Stimulated activated CD4-positive, alpha-beta T cell treated with anti-CD3 and anti-CD28 coated beads, Interleukin-12 subunit alpha, Interleukin-12 subunit beta, amount 100 ng/mL, for 24 hours (primary cell): ENCODE results near the gene EFNA5.

Source experiments
- DNase-seq, 2 experiments: peaks; one replicate each; pipeline ENCODE4 v3.0.0-alpha.2; 2020; ENCODE audit warnings: low read depth in 2 of 2

The EFNA5 gene

DNA sequence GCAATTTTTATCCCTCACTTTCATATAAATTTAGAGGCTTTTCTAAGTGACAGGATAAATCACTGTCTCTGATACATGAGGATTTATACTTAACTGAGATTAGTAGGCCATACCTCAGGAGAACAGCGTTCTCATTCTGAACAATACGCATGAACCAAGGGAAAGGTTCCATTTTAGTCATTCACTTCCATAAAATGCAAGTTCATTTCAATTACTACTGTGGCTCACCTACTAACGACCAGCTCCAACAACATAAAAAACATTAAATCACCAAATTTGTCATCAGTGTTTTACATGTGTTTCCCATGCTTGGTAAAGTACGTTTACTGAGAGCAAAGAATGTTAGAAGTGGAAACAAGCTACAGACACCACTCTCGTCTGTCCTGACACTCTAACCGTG, 67.4 kb downstream of the EFNA5 start:
- no peak for DNase-seq

DNA sequence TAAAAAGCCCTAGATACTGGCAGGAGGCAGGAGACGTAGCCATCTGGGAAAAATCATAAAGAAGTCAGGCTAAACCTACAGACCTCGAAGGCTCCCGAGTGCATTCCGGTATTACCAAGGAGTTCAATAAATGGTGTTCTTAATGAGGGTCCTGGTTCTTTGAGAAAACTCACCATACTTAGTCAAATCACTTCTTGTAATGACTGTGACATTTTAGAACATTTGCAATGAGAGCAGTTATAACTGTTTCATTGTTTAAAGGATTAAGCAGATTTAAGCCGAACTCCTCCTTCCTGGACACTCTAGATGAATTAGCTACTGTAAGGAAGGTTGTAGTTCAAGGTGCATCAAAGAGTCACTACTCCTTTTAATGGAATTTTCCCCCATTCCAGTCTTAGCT, 67.8 kb downstream of the EFNA5 start:
- no peak for DNase-seq

GRCh38 chr5:107601076-107601475, 69.7 kb downstream of the EFNA5 start:
- no peak for DNase-seq

DNA sequence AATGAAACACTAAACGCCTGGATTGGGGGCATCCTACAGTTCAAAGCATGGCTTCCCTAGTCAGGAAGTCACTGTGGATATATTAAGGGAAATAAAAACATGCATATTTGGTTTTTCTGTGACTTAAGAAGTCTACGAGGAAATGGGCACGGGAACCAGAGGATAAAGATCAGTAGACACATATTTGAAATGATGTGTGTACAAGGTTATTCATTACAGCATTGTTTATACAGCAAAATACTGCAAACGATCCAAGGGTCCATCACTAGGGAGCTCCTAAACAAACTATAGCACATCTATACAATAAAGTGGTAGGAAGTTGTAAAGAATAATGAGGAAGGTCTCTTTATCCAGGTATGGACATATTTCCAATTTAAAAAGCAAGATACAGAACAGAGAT, 71.8 kb downstream of the EFNA5 start:
- no peak for DNase-seq

DNA sequence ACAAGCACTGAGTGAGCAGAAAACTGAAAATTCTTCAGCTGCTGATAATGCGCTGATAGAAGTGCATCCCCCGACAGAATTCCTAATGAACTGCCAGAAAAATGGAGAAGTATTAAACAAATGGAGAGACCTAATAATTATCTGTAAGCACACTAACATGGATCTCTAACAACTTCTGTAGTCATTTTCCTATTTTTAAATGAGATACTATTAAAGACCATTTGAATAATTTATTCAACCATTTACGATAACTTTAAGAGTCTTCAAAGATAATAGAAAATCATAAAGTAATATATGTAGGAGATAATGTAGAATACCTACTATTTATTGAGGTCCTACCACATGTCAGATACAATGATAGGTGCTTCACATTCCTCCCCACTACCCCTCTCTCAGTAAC, 72.9 kb downstream of the EFNA5 start:
- DNase-seq = no peak

DNA sequence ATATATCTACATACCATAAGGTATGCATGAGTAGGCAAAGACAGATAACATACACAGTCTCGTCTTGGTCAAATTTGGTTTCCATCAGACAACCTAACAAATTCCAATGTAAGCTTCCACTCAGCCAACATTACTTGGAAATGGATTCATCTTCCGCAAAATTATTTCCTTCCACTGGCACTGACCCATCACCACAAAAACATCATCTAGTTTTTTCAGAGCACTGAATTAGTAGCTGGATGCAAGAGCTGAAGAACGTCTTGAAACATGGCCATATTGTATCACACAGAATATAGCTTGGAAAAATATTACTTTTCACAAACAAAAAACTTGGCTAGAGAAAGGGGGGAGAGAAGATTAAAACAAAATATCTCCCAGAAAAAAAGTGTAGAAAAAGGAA, 73.5 kb downstream of the EFNA5 start:
- DNase-seq = no peak

DNA sequence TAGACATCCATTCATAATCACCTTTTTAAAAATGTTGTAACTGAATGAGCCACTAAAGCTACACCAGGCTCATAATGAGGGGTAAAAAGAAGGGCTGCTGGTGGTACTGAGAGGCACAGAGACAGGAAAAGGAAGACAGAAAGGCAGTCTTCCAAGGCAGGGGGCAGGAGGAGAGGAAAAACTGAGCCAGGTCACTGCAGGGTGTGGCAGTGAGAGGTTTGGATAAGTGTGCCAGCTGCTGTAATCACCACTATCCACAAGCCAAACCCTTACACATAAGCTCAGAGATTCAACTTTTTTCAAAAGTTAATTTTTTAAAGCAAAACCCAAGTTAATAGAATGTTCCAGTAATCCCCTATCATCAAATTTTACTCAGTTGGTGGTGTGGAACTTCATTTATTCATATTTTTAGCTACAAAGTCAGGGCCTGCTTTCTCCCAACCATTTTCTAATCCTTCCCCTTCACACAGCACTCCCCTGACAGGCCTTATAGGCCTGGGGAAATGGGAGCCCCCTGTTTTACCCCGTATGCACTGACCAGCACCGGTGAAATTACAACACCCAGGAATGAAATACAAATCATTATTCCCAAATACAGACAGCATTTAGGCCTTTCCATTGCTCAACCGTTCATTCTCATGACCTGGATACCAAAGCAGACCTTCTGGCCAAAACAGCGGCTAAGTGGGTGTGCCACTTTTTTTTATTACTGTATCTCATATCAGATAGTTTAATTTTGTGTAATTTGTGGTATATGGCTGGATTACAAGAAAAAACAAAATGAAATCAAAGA, 76.3 kb downstream of the EFNA5 start:
- no peak for DNase-seq

GRCh38 chr5:107593009-107593408, 77.7 kb downstream of the EFNA5 start:
- no peak for DNase-seq

DNA sequence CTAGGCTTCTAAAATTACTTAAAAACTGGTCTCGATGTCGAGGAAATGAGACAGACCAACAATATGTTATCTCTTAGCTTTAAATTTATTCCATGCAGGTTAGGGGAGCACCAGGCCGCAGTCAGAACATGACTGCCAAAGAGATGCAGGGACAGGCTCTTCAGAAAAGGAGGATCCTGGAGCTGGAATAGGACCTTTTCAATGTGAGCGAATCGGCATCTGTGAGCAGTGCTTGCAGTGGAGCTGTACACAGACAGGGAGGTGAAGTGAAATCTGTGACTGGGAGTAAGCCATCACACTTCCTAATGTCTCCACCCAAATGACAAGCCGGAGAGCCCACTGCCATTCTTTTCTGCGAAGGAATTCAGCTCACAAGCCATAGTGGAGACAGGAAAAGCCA, 78.2 kb downstream of the EFNA5 start:
- no peak for DNase-seq

DNA sequence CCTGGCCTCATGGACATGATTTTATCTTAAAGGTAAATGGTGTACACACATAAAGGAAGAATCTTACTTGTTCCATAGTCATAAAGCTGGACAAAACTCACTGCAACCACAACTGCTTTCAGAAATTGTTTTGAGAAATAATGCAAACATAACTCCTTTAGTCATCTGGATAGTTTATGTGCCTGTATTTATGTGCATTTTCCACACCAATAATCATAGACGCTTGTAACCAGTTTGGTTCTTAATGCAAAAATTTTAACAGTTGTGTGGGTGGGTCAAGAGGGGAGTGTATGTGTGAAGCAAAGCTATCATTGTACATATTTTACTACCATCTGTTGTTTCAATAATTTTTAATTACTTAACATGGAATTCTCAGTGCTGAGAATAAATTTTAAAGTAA, 80.1 kb downstream of the EFNA5 start:
- no peak for DNase-seq

DNA sequence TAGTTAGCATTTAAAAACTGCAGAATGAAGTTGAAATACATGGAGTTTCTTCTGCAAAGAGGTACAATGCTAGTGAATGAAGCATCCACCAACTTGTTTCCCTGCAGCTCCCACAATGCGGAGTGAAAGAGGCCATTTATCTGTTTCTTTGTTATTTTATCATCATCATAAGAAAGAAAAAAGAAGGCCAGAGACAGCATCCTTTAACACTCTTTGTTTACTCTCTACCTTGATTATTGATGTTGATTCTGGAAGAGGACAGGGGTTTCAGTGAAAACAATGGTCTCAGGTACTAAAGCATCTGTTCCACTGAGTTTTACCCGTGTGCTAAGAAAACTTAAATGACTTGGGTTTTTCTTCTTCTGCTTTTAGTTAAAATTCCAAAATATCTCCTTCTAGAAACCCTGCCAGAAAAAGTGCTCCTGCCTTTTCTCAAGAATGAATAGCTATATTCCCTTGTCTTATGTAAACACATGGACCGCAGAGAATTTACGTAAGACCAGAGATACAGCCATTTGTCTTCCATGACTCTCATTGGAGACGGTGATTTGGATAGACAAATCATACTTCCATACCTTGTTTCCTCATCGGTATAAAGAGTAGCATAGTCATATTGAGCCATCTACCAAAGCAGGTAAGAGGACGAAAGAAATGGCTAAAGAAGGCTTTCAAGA, 81.1 kb downstream of the EFNA5 start:
- no peak for DNase-seq

GRCh38 chr5:107582625-107583024, 88.1 kb downstream of the EFNA5 start:
- DNase-seq = no peak

DNA sequence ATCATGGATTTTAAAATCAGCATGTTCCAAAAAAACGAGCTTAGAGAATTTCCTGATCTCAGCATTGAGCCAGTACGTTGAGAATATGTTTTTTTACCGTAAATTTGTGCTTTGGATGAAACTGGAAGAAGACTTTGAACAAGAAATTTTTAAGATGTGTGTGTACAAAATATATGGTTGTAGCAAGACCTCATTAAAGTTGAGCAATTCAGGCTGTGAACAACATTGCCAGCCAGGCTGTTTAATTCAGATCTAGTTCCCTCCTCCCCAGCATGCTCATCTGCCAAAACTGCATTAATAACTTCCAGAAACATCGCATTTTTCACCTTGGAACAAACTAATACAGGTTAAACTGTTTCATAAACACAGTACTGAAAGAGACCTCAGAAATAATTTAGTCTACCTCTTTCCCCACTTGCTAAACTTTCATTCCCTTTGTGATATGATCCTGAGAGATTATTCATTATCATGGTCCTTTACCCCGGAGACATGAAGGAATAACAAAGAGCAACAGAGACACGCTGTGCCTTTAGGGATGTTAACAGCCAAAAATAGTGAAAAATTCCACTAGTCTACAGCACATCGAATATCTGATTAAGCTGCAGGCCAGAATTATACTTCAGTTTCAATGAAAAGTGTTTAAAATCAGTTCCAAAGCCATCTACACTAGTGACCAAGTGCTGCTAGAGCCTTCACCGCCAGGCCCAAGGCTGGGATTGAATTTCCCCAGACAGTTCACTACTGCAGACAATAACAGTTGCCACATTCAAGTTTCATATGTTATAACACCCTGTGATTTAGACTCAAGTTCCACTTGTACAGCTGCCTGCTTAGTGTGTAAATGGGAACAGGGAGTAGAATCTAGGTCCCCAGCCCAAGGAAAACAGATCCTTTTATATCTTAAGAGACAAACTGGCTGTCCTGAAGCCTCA, 89.6 kb downstream of the EFNA5 start:
- no peak for DNase-seq

GRCh38 chr5:107578051-107578635, 92.6 kb downstream of the EFNA5 start:
- no peak for DNase-seq

DNA sequence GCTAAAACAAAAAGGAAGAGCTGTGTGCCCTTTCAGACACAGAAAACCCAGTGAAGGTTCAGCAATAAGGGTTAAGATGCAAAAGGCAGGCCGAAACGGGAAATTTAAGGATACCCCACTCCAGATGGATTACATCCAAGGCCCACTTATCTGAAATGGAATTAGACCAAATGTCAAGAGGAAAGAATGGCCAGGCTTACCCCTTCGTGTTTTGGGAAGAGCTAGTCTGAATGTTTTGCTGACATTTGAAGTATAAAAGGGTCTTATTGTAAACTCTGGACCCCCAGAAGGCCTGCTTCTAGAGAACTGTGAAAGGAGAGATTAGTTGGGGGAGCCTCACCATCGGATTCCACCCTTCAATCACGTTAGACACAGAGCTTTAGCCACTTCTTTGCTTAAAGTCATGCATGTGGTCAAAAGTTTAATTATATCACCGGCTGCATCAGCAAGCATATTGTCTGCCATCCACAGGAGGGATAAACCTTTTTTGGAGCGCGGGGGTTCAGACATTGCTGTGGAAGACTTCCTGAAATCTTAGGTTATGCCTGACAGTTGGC, 93.3 kb downstream of the EFNA5 start:
- DNase-seq = no peak

GRCh38 chr5:107576736-107577393, 93.9 kb downstream of the EFNA5 start:
- DNase-seq = no peak

DNA sequence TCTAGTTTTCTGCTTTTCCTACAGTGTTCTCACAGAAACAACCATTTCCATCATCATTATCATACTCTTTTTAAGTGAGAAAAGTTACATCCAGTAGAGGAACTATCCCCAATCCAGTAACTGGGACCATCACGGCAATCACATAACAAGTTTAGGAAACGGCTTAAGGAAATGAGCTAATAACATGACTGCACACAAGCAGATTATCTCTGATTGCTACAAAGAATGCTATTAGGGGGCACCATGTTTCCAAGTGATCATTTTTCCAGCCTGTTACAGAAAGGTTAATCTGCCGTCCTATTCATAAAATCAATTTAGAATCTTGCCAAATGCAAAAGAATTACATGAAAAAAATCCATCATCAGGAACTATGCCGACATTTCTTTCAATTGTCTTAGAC, 94.6 kb downstream of the EFNA5 start:
- DNase-seq = no peak

DNA sequence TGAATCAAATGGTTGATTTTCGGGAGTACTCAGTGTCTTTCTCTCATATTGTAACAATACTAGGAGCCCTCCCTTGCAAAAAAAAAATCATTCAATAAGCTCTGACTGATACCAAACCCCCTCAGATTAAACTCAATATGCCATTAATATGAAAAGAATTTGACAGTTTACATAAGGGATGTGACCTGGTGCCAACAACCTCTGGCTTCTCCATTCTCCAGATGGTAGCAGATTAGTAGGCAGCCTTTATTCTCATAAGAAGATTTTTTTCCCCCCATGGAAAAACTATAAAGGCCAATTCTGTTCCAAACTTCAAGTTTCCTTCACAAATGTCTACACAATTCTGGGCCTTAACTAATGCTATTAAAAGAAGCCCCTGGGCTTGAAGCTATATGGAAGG, 96.5 kb downstream of the EFNA5 start:
- no peak for DNase-seq

DNA sequence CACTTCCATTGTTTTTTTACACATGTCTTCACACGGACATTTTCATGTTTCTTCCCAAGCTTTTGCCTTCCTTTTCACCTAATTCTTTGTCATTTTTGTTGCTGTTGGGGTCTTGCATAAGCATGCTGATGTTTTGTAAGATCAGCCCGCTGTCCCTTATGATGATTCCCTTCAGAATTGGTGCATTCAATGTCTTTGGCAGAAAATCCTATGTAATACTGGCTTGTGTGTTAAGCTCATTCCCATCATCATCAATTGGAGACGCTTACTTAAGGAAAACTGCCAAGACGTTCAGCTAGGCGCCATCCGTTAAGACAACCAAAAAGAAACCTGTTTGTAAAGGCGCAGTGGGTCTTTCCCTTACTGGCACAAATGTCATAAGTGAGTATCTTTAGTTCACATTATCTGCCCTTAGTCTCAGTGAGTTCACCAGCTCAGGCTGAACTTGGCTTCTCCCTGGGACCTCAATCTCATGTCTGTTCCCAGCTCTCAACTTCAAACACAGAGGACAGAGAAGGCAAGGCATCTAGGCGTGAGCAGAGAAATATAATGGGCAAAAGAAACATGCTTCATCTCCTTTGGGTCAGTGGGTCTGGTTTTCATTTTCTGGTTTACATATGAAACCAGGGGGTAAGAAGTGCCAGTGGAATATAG, 97.9 kb downstream of the EFNA5 start:
- no peak for DNase-seq

DNA sequence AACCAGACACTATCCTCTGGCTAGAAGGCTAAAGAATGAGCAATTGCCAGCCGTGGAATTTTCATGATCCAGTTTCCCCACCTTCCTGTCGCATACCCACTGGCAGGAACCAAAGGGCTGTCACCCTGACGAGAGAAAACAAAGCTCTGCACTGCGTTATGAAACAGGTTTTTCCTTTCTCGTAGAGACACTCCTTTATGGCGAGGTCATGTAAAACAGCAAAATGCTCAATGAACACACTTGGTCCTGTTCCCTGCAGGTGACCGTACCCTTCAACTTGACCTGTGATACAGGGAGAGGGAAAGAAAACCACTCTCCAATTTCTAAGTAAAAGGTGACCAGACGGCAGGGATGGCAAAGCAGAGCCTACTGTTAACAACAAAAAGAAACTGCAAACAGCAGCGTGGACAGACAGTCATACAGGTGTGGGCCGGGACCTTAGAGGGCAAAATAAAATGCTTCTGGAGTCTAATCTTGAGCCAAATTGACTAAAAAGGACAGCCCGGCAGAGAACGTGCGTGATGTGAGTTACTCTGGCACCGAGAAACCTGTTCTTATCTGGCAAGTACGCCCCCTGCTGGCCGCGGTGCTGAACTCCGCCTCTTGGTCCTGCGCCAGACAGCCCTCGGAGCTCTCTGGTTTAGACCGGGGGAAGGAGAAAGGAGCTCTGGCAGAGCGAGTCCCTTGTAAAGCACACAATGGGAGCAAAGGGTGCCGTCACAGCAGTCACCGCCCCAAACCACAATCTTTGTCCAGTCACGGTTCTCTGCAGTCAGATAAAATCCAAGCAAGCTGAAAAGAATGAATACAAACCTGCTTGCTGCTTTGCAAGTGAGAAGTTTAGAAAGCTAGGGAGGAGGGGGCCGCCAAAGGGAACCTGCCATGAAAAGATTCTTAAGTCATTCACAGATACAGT, 98.9 kb downstream of the EFNA5 start:
- peak; percentile 74 to 85 for DNase-seq
